BLaER1 (cell line): Measurements from ENCODE around the gene TBC1D10A.

Experiments used
- H3K27ac ChIP-seq: shearing (Covaris generic); formaldehyde crosslinking; 2 replicates; pipeline ENCODE4 v1.8.1; 2022
- H3K27me3 ChIP-seq: shearing (Covaris generic); formaldehyde crosslinking; 2 replicates; pipeline ENCODE4 v1.8.1; 2022
- H3K36me3 ChIP-seq: shearing (Covaris generic); formaldehyde crosslinking; 2 replicates; pipeline ENCODE4 v1.8.1; 2022
- H3K4me1 ChIP-seq: shearing (Covaris generic); formaldehyde crosslinking; 2 replicates; pipeline ENCODE4 v1.8.1; 2022
- H3K4me2 ChIP-seq: shearing (Covaris generic); formaldehyde crosslinking; 2 replicates; pipeline ENCODE4 v1.8.1; 2022
- H3K4me3 ChIP-seq: shearing (Covaris generic); formaldehyde crosslinking; 2 replicates; pipeline ENCODE4 v1.8.1; 2022
- H3K9ac ChIP-seq: shearing (Covaris generic); formaldehyde crosslinking; 2 replicates; pipeline ENCODE4 v1.8.1; 2022
- H3K9me3 ChIP-seq: shearing (Covaris generic); formaldehyde crosslinking; 2 replicates; pipeline ENCODE4 v1.8.1; 2022
- H4K20me1 ChIP-seq: shearing (Covaris generic); formaldehyde crosslinking; 2 replicates; pipeline ENCODE4 v1.8.1; 2022
- Cebpa-rat ChIP-seq: shearing (Covaris generic); IDR thresholded peaks from 2 replicates; pipeline ENCODE4 v1.8.1; 2022

Gene TBC1D10A

DNA sequence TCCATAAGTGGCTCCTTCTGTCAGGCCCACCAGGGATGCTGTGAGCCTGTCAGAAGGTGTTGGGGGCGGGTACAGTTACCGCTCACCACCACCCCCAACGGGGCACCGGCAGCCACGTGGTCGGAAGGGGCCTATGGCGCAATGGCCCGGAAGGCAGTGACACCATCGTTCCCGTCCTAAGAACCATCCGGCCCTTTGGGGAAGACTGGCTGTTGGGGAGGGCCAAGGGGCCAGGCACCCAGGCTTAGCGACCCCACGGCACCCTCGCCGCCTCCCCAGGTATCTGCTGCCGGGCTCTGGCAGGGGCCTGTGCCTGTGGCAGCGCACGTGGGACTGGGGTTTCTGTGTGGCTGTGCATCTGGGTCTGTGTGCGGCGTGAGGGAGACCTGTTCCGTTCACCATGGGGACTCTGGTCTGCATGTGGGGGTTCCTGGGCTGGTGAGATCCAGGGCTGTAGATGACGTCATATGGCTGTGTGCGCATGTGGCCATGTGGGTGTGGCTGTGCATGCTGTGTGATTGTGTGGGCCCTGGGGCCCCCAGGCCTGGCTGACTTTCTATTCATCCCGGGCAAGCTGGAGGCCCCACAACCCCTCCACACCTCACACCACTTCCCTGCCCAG lies 60.8 kb downstream of the TBC1D10A start:
- H3K27ac ChIP-seq: peak overlapping the region; percentile 92
- peak overlapping the region; percentile 94 for H3K4me2 ChIP-seq
- peak overlapping the region; percentile 82 for H3K9ac ChIP-seq
- H3K36me3 ChIP-seq: no peaks in the 10 kb centered on the region
- no peaks in the 10 kb centered on the region for H3K27me3 ChIP-seq
- H4K20me1 ChIP-seq: no peaks in the 10 kb centered on the region
- H3K4me3 ChIP-seq: peak overlapping the region; percentile 72
- H3K9me3 ChIP-seq: no peaks in the 10 kb centered on the region
- peaks cover 78% of the 10 kb centered on the region for H3K4me1 ChIP-seq
- TF ChIP-seq Cebpa-rat: peak; percentile 96

DNA sequence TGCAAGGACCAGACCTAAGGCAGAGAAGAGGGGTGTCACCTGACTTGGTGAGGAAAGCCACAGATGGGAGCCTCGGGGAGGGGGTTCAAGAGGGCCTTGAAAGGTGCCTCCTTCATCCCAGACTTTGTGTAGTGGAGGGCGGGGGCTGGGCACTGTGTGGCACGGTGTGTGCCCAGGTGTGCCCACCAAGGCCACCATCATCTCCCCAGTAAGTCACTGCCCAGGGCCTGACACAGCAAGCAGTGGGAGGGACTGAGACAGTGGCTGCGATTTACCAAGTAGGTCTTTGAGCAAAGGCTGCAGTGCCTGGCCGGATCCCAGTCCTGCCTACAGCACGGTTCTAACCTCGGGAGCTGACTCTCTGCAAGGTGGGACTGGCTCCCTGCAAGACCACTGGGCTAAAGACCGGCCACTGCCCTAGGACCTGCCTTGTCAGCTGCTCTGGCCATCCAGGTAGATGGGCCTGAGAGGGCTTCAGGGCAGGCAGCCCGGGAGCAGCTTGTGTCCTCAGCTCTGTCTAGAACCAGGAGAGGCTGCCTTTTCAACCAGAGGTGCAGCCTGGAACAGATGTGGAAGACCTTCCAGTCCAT lies 61.5 kb downstream of the TBC1D10A start:
- peak overlapping the region; percentile 72 for H3K4me3 ChIP-seq
- H3K27ac ChIP-seq: peak overlapping the region; percentile 92
- no peaks in the 10 kb centered on the region for H4K20me1 ChIP-seq
- no peaks in the 10 kb centered on the region for H3K27me3 ChIP-seq
- no peaks in the 10 kb centered on the region for H3K36me3 ChIP-seq
- peaks cover 75% of the 10 kb centered on the region for H3K4me1 ChIP-seq
- H3K9ac ChIP-seq: peak overlapping the region; percentile 82; the same call in 1 of the 2 replicates
- no peaks in the 10 kb centered on the region for H3K9me3 ChIP-seq
- no peak for TF ChIP-seq Cebpa-rat
- peak overlapping the region; percentile 94 for H3K4me2 ChIP-seq

DNA sequence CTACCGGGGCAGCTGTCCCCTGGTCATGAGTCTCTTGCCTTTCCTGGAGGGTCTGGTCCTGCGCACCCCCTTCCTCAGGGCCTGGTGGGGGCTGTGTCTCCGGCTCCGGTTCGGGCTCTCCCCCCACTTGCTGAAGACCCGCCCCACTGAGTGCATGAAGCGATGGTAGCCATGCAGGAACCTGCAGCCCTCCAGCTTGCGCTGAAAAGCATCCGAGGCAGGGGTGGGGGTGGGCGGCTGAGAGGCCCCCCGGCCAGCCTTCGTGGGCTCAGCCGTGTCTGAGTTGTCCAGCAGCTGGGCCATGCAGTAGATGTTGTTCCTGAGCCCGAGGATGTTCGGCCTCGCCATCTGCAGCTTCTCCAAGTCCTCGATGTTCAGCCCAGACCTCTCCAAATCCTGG lies 62.9 kb downstream of the TBC1D10A start:
- H3K27ac ChIP-seq: no peak overlapping the region
- H3K27me3 ChIP-seq: no peaks in the 10 kb centered on the region
- no peak overlapping the region for H3K9ac ChIP-seq
- TF ChIP-seq Cebpa-rat: no peak
- H3K9me3 ChIP-seq: no peaks in the 10 kb centered on the region
- no peak overlapping the region for H3K4me3 ChIP-seq
- no peaks in the 10 kb centered on the region for H4K20me1 ChIP-seq
- H3K36me3 ChIP-seq: no peaks in the 10 kb centered on the region
- H3K4me2 ChIP-seq: peak overlapping the region; percentile 74; the same call in 1 of the 2 replicates
- peaks cover 79% of the 10 kb centered on the region for H3K4me1 ChIP-seq

DNA sequence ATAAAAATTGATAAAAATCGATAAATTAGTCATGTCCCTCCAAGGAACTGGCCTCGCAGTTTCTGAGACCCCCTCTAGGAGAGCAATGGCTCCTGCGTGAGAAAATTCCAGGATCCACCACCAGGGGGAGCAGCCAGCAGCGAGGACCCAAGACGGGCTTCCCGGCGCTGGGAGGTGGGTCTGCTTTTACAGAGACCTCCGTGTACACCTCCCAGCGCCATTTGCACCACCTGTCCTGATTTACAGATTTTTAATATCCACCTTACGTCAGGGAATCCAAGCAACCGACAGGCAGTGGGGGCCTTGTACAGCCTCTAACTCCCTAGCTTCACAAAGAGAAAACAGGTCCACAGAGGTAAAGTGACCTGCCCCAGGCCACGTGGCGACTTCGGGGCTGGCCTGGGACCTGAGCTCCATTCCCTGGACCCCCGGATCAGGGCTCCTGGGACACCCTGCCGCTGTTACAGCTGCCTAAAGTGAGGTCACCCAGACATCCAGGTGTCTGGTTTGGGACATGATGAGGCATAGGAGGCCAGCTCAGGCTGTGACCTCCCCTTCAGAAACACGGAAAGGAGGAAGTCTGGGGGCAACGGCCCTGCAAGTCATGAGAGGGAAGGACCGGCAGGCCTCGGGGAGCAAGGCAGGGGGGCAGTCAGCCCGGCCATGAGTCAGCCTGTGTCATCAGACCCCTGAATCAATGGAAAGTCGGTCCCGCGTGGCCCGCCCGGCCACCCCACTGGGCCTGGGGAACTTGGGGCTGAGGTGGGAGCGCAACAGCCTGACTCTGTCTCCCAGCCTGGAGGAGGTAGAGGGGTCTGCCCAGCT lies 63.6 kb downstream of the TBC1D10A start:
- Histone ChIP-seq H4K20me1 (no peaks in the 10 kb centered on the region), H3K27ac (0 out of 2 replicates have a peak overlapping the region, but pooled peaks have one; percentile 1), H3K9ac (no peak overlapping the region), H3K36me3 (no peaks in the 10 kb centered on the region), H3K27me3 (no peaks in the 10 kb centered on the region), H3K4me1 (peaks cover 79% of the 10 kb centered on the region), H3K4me2 (peak overlapping the region; percentile 74), H3K9me3 (no peaks in the 10 kb centered on the region), H3K4me3 (no peak overlapping the region)
- no peak for TF ChIP-seq Cebpa-rat

DNA sequence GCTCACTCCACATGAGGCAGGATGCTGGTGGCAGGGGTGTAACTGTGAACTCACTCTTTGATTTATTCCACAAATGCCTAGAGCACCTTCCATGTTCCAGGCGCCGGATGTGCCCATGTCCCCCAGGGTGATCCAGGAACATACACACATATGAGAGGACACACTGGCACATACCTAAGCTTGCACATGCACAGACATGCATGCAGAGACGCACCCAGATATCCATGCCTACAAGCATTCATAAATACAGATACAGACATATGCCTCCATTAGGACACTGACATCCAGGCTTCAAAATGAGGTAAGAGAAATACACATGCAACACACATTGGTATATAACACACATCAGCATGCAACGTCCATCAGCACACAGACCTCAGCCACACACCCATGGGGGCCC lies 64.6 kb downstream of the TBC1D10A start:
- no peak overlapping the region for H3K9ac ChIP-seq
- no peaks in the 10 kb centered on the region for H3K36me3 ChIP-seq
- H3K27ac ChIP-seq: no peak overlapping the region
- no peaks in the 10 kb centered on the region for H3K27me3 ChIP-seq
- no peak for TF ChIP-seq Cebpa-rat
- no peaks in the 10 kb centered on the region for H4K20me1 ChIP-seq
- peaks cover 79% of the 10 kb centered on the region for H3K4me1 ChIP-seq
- H3K9me3 ChIP-seq: no peaks in the 10 kb centered on the region
- H3K4me3 ChIP-seq: no peak overlapping the region
- H3K4me2 ChIP-seq: no peak overlapping the region

DNA sequence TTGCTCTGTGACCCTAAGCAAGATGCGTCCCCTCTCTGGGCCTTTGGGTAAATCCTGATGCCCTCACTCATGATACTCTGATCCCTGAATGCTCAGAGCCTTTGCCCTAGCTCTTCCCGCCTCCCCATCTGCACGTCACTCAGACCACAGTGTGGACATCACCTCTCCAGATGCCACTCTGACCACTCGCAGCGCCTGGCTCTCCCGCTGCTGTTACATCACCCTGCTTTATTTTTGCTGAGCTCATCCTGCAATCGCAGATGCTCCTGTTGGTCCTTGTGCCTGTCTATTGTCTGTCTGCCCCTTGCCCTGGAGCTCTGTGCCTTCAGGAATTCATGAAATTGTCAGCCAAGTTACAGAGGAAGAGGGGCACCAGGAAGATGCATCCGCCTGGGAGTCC lies 65.6 kb downstream of the TBC1D10A start:
- Histone ChIP-seq H3K4me1 (peaks cover 81% of the 10 kb centered on the region), H3K27ac (no peak overlapping the region), H3K27me3 (no peaks in the 10 kb centered on the region), H4K20me1 (no peaks in the 10 kb centered on the region), H3K9ac (no peak overlapping the region), H3K4me3 (no peak overlapping the region), H3K4me2 (no peak overlapping the region), H3K9me3 (no peaks in the 10 kb centered on the region), H3K36me3 (no peaks in the 10 kb centered on the region)
- no peak for TF ChIP-seq Cebpa-rat

DNA sequence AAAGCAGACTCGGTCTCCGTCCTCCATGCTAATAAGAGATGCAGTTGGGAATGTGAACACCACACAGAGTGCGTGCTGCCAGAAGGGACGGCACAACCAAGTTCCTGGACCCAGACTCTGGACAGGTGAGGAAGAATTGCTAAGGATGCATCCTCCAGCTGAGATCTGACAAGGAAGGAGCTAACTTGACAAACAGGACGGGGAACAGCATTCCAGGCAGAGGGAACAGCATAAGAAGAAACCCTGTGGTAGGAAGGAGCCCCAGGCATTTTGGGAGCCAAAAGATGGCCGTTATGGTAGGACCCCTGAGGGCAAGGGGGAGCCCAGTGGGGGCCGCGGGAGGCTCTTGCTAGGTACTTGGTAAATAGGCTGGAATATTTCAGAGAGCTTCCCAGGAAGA lies 66.1 kb downstream of the TBC1D10A start:
- Histone ChIP-seq H3K27me3 (no peaks in the 10 kb centered on the region), H3K27ac (no peak overlapping the region)
- no peak for TF ChIP-seq Cebpa-rat

DNA sequence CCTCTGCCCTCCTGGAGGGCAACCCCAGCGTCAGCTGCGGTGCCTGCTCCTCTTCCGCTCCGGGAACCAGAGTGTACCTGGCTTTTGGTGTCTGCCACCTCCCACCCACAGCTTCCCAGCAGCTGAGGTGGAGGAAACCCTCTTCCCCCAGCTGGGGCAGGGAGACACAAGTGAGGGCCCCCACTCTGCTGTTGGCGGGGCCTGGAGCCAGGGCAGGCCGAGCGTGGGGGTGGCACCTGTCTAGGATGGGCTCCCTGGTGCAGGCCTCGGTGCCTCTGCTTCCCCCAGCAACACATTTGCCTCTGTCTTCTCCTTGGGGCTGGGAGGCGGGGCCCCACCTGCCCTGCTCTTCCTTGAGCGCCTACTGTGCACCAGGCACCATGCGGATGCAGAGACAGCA lies 66.5 kb downstream of the TBC1D10A start:
- H3K4me3 ChIP-seq: no peak overlapping the region
- peaks cover 77% of the 10 kb centered on the region for H3K4me1 ChIP-seq
- H3K27ac ChIP-seq: no peak overlapping the region
- H3K9ac ChIP-seq: no peak overlapping the region
- no peaks in the 10 kb centered on the region for H3K36me3 ChIP-seq
- no peaks in the 10 kb centered on the region for H3K27me3 ChIP-seq
- no peaks in the 10 kb centered on the region for H3K9me3 ChIP-seq
- no peaks in the 10 kb centered on the region for H4K20me1 ChIP-seq
- no peak overlapping the region for H3K4me2 ChIP-seq
- no peak for TF ChIP-seq Cebpa-rat

More for the DNA sequence above, 66.1 kb downstream of the TBC1D10A start:
- Histone ChIP-seq H3K4me3 (no peak overlapping the region), H3K9me3 (no peaks in the 10 kb centered on the region), H3K9ac (no peak overlapping the region), H3K4me2 (no peak overlapping the region), H4K20me1 (no peaks in the 10 kb centered on the region), H3K36me3 (no peaks in the 10 kb centered on the region), H3K4me1 (peaks cover 81% of the 10 kb centered on the region)

DNA sequence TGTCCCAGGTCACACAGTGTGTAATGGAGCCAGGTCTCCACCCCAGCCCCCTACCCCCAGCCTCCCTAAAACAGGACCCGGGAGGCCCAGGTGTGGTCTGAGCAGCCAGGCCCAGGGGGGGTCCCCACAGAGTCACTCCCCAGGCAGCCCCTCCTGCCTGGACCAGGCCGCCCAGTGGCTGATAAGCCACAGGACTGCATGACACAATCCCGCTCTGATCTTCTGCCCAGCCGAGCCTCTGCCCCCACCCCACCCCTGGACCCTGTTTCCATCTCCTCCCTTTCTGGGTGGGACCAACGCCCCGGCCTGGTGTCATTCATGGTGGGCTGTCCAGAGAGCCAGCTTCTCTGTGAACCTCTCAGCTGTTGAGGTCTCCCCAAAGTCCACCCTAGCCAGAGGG lies 72.4 kb downstream of the TBC1D10A start:
- Histone ChIP-seq H4K20me1 (no peaks in the 10 kb centered on the region), H3K9me3 (no peaks in the 10 kb centered on the region), H3K9ac (no peak overlapping the region), H3K4me2 (peak overlapping the region; percentile 78), H3K4me3 (no peak overlapping the region), H3K27ac (no peak overlapping the region), H3K4me1 (peaks cover 68% of the 10 kb centered on the region), H3K36me3 (no peaks in the 10 kb centered on the region), H3K27me3 (no peaks in the 10 kb centered on the region)
- TF ChIP-seq Cebpa-rat: no peak

DNA sequence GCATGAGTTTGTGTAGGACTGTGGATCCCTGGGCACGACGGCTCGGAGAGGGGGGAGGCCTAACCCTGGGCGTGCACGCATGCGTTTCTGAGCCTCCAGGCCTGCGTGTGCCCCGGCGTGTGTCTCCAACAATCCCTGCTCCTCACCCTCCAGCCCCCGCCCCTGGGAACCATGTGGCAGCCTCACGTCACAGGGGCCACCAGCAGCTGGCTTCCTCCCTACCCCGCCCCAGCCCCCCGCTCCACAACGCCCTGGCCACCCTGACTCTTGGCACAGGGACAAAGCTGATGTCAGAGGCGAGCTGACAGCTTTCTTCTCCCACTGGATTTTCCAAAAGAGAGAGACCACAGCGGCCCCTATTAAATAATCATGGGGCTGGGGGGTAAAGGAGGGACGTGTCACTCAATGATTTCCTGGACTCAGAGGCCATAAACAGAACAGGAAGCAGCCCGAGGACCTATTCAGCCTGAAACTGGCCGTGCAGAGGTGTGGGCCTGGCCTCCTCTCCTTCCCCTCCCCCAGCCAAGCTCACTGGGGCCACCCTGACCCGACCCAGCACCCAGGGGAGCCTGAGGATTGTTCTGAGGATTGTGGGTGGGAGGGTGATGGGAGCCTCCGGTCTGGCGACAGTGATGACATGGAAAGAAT lies 73.4 kb downstream of the TBC1D10A start:
- H4K20me1 ChIP-seq: no peaks in the 10 kb centered on the region
- peaks cover 70% of the 10 kb centered on the region for H3K4me1 ChIP-seq
- H3K36me3 ChIP-seq: no peaks in the 10 kb centered on the region
- peak overlapping the region; percentile 75 for H3K27ac ChIP-seq
- H3K9ac ChIP-seq: peak overlapping the region; percentile 57; the same call in 1 of the 2 replicates
- H3K9me3 ChIP-seq: no peaks in the 10 kb centered on the region
- H3K4me3 ChIP-seq: no peak overlapping the region
- peaks cover 2% of the 10 kb centered on the region; the same call in 1 of the 2 replicates for H3K27me3 ChIP-seq
- H3K4me2 ChIP-seq: peak overlapping the region; percentile 78
- no peak for TF ChIP-seq Cebpa-rat
